ENCODE measurements around the gene DISC1.
"Not testable (repeated sequence)": the region's sequence is repeated elsewhere in the genome, so short reads cannot be mapped to it uniquely, and the experiment has no call there.

DNA sequence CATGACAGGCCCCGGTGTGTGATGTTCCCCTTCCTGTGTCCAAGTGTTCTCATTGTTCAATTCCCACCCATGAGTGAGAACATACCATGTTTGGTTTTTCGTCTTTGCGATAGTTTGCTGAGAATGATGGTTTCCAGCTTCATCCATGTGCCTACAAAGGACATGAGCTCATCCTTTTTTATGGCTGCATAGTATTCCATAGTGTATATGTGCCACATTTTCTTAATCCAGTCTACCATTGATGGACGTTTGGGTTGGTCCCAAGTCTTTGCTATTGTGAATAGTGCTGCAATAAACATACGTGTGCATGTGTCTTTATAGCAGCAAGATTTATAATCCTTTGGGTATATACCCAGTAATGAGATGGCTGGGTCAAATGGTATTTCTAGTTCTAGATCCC lies 343.2 kb downstream of the DISC1 start:
- TF ChIP-seq, protein P1, sequence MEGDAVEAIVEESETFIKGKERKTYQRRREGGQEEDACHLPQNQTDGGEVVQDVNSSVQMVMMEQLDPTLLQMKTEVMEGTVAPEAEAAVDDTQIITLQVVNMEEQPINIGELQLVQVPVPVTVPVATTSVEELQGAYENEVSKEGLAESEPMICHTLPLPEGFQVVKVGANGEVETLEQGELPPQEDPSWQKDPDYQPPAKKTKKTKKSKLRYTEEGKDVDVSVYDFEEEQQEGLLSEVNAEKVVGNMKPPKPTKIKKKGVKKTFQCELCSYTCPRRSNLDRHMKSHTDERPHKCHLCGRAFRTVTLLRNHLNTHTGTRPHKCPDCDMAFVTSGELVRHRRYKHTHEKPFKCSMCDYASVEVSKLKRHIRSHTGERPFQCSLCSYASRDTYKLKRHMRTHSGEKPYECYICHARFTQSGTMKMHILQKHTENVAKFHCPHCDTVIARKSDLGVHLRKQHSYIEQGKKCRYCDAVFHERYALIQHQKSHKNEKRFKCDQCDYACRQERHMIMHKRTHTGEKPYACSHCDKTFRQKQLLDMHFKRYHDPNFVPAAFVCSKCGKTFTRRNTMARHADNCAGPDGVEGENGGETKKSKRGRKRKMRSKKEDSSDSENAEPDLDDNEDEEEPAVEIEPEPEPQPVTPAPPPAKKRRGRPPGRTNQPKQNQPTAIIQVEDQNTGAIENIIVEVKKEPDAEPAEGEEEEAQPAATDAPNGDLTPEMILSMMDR (IDR thresholded peaks at IDR 0.05): not testable (repeated sequence)
- TF ChIP-seq POLR2A (IDR thresholded peaks at IDR 0.05): not testable (repeated sequence)
